Heart right ventricle (tissue), 16 donors: Measurements from ENCODE around the gene SHISA6. TPM values are rescaled to one million over a fixed set of nuclear protein-coding genes. Genes with fewer than 3 reads are reported as not detected.

ENCODE experiments used
- ATAC-seq, 8 donors: fragments of 200-7000 bp; cut with Tn5 transposase; one replicate each; pipeline ENCODE4 v1.9.1; 2020; ENCODE audit warnings: mild to moderate bottlenecking in 8 of 8, moderate library complexity in 8 of 8, moderate number of reproducible peaks in 1 of 8
- DNase-seq, 2 donors: peaks; one replicate each; pipeline ENCODE4 v3.0.0-alpha.2; 2020
- H3K27ac ChIP-seq, 10 donors: fragments of 200-600 bp; sonication (generic) in 2 of 10; one replicate each; pipeline versions ENCODE4 v1.5.0 to v1.8.0; 2020 to 2022; ENCODE audit warnings: mild to moderate bottlenecking in 3 of 10
- H3K27me3 ChIP-seq, 7 donors: fragments of 200-600 bp; one replicate each; pipeline ENCODE4 v1.8.0; 2021 to 2022; ENCODE audit warnings: mild to moderate bottlenecking in 2 of 7
- H3K36me3 ChIP-seq, 9 donors: fragments of 200-600 bp; sonication (generic) in 1 of 9; one replicate each; pipeline versions ENCODE4 v1.5.0 to v1.8.0; 2020 to 2022; ENCODE audit warnings: mild to moderate bottlenecking in 2 of 9
- H3K4me1 ChIP-seq, 9 donors: fragments of 200-600 bp; sonication (generic) in 1 of 9; one replicate each; pipeline versions ENCODE4 v1.5.0 to v1.8.0; 2020 to 2022; ENCODE audit warnings: mild to moderate bottlenecking in 4 of 9
- H3K4me3 ChIP-seq, 10 donors: fragments of 200-600 bp; sonication (generic) in 2 of 10; one replicate each; pipeline versions ENCODE4 v1.5.0 to v1.8.0; 2020 to 2022; ENCODE audit warnings: mild to moderate bottlenecking in 7 of 10, moderate library complexity in 2 of 10
- H3K9me3 ChIP-seq, 11 donors: fragments of 200-600 bp in 10 of 11; sonication (generic) in 2 of 11; one replicate each; pipeline versions ENCODE4 v1.5.0 to v1.8.0; 2013 to 2022; ENCODE audit warnings: mild to moderate bottlenecking in 2 of 11, control low read depth in 1 of 11, moderate library complexity in 1 of 11
- WGBS, 2 donors: extraction: QIAGEN DNeasy Blood & Tissue Kit; methylation state at CpG; one replicate each; pipeline ENCODE4 v1.1.7; 2013; ENCODE audit warnings: inconsistent platforms in 1 of 2; 5-methylcytosine and 5-hydroxymethylcytosine counted together
- intact Hi-C, 10 donors: fragments of 100-400 bp; cut with DNase I; formaldehyde crosslinking; loops; one replicate each; pipeline versions ENCODE4 v1.11.1 to v1.14.2; 2022
- polyA plus RNA-seq, 2 donors: library from polyadenylated mRNA; stranded (reverse); fragments of 200-250 nt; gene quantifications; one replicate each; pipeline ENCODE4 v1.2.3, GENCODE V29; 2013
- total RNA-seq, 10 donors: library from RNA; stranded (reverse); fragmentation: NEBNext Ultra II Directional in 3 of 10; extraction: Animal tissue kit (Norgen Biotek cat#: 25700) in 3 of 10; gene quantifications; one replicate each; pipeline versions ENCODE4 v1.2.1 to v1.2.4, GENCODE V29; 2021 to 2023
- TF ChIP-seq, protein P1 (sequence below), 9 donors: fragments of 200-600 bp; sonication (generic) in 2 of 9; IDR thresholded peaks; one replicate each; pipeline versions ENCODE4 v1.5.0 to v1.8.0; 2021 to 2022; ENCODE audit warnings: antibody characterized with exemption in 9 of 9, mild to moderate bottlenecking in 5 of 9, moderate library complexity in 1 of 9
- donor health status: Arrhythmogenic right ventricular cardiomyopathy.
- donor health status: ischemic (EF 13 %, LVEDD 7.1; RV severe dilation, severe dysfunction).
- donor health status: healthy with polysubstance abuse.
- donor health status: DM: no; HTN: yes; CAD: no.
- donor health status: DM: no; HTN: no; CAD: no.
- donor health status: ischemic (EF 25% LVEDD 6.9; RV normal size, moderate dysfunction).
- donor health status: ischemic (EF 25% LVEDD 5.7; RV mildly dilated, moderate dysfunction).
- donor health status: healthy.
- donor health status: DM: yes; HTN: yes; CAD: no.
- donor health status: Ischemic cardiomyopathy.
- donor health status: ischemic (EF 35%, LVEDD 5.7; RV mildly dilated, moderate dysfunction).
- donor health status: nonischemic (EF 11% LVEDD 7.7; RV severe dilation, severe dysfunction).
- donor health status: DM: yes; HTN: yes; CAD: no.
- donor health status: PGD.
- donor health status: ischemic (EF 29% LVEDD 5.4; RV normal size, mild dysfunction).
- donor health status: nonischemic (EF 23%, LVEDD 6.1; RV moderate dilation, normal function).

SHISA6 gene
- total and polyA plus RNA-seq, 12 donors, result 0.06 to 0.66 (median 0.23) TPM

DNA sequence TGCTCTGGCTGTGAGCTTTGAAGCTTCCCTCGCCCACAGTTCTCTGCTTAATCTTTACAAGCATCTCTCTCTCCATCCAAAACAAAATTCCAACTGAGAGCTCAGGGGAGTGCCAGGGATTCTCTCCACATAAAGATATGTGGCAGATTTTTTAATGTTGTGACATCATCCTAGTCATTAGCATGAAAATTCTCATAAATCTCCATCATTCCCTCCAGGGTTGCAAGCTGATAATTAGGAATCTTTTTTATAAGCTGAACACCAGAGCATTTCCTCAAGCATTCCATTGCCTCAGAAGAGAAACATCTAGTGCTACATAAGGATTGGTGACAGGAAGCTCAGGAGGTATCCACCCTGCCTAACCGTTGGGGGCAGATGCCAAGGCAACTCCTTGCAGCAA, 274.9 kb downstream of the SHISA6 start:
- peaks cover 0 to 20% (median 0%) of the 10 kb centered on the region in 7 donors for H3K27me3 ChIP-seq
- H3K4me1 ChIP-seq, result no peaks in the 10 kb centered on the region
- TF ChIP-seq, protein P1, sequence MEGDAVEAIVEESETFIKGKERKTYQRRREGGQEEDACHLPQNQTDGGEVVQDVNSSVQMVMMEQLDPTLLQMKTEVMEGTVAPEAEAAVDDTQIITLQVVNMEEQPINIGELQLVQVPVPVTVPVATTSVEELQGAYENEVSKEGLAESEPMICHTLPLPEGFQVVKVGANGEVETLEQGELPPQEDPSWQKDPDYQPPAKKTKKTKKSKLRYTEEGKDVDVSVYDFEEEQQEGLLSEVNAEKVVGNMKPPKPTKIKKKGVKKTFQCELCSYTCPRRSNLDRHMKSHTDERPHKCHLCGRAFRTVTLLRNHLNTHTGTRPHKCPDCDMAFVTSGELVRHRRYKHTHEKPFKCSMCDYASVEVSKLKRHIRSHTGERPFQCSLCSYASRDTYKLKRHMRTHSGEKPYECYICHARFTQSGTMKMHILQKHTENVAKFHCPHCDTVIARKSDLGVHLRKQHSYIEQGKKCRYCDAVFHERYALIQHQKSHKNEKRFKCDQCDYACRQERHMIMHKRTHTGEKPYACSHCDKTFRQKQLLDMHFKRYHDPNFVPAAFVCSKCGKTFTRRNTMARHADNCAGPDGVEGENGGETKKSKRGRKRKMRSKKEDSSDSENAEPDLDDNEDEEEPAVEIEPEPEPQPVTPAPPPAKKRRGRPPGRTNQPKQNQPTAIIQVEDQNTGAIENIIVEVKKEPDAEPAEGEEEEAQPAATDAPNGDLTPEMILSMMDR (IDR thresholded peaks at IDR 0.05), result no peak
- no peak overlapping the region for H3K27ac ChIP-seq
- intact Hi-C loops, result loop anchor here in 1 of 10 donors (10.0 kb wide), 1 partner anchor 61 kb away; no protein-coding TSS in a partner anchor
- H3K36me3 ChIP-seq, result no peaks in the 10 kb centered on the region
- DNase-seq (no peak), ATAC-seq (no peak)
- H3K4me3 ChIP-seq, result no peak overlapping the region
- no peaks in the 10 kb centered on the region for H3K9me3 ChIP-seq
- WGBS, 2 donors, result 43 to 59% methylated on average over 2 of the region's 2 CpGs

DNA sequence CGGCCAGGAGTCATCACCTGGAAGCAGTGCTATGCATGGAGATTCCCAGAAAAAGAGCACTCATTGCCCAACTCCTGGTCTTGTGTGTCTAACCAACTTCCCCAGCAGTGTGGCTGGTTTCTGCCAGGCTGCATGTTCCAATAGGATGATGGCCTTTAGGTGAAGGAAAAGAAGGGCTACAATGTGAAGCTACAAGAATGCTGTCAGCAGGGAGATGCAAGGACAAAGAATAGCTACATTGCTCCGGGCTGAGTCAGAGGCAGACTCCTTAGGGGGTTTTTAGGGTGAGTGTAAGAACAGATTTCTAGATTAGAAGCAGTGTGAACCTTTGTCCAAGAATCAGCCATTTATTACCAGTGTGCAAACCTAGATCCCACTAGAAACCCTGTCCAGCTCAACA, 294.2 kb downstream of the SHISA6 start:
- intact Hi-C loops, result no loop called here
- H3K27ac ChIP-seq, result no peak overlapping the region
- TF ChIP-seq, protein P1 (IDR thresholded peaks at IDR 0.05), result no peak
- H3K27me3 ChIP-seq, result peaks cover 0 to 6% (median 0%) of the 10 kb centered on the region in 7 donors
- H3K9me3 ChIP-seq, result peaks cover 0 to 9% (median 0%) of the 10 kb centered on the region in 11 donors
- no peak overlapping the region for H3K4me3 ChIP-seq
- H3K4me1 ChIP-seq, result no peaks in the 10 kb centered on the region
- WGBS, 2 donors, result 72 to 77% methylated on average over 2 of the region's 2 CpGs
- ATAC-seq (no peak), DNase-seq (no peak)
- H3K36me3 ChIP-seq, result no peaks in the 10 kb centered on the region

DNA sequence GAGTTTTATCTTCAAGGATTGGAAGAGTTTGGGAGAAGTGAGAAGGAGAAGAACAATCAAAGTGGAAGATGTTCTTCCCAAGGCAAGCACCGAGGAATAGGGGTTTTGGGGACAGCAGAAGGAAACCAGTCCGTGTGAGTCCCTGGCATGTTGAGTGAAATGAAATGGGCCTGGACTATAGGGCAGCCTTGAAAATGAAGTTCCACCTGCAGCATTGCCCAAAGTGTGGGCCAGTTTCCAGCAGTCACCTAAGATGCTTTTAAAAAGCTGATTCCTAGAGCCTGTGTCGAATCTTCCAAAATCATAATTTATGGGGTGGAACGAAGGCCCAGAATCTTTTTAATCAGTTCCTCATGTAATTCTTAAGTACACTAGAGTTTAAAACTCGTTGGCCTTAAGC, 297.4 kb downstream of the SHISA6 start:
- Histone ChIP-seq H3K4me1 (no peaks in the 10 kb centered on the region), H3K27me3 (peaks cover 0 to 6% (median 0%) of the 10 kb centered on the region in 7 donors), H3K9me3 (peaks cover 0 to 40% (median 19%) of the 10 kb centered on the region in 11 donors), H3K36me3 (no peaks in the 10 kb centered on the region), H3K4me3 (no peak overlapping the region), H3K27ac (no peak overlapping the region)
- DNase-seq, result no peak
- ATAC-seq, result no peak
- TF ChIP-seq, protein P1 (IDR thresholded peaks at IDR 0.05), result no peak
- 80 to 84% methylated on average over 5 of the region's 5 CpGs for WGBS, 2 donors
- intact Hi-C loops, result no loop called here

DNA sequence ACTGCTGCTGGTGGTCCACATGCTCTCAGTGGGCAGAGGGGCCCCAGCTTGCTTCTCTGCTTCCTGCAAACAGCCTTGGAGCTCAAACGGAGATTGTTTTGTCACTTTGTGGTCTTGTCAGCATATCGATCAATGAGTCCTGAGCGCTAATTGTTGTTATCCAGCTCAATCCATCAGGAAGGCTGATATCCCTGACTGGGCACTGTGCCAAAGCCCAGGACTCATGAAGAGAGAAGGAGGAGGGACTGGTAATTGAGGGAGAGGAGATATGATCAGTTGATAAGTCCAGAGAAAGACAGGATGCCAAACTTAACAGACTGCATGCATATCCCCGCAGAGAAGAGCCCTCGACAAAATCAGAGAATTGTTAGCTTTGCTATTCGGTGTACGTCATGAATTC, 298.6 kb downstream of the SHISA6 start:
- Histone ChIP-seq H3K4me1 (no peaks in the 10 kb centered on the region), H3K9me3 (peaks cover 0 to 44% (median 19%) of the 10 kb centered on the region in 11 donors), H3K36me3 (no peaks in the 10 kb centered on the region), H3K4me3 (no peak overlapping the region), H3K27ac (no peak overlapping the region), H3K27me3 (peaks cover 0 to 6% (median 0%) of the 10 kb centered on the region in 7 donors)
- intact Hi-C loops, result no loop called here
- WGBS, 2 donors, result 51 to 53% methylated on average over 7 of the region's 7 CpGs
- TF ChIP-seq, protein P1 (IDR thresholded peaks at IDR 0.05), result no peak
- ATAC-seq, result no peak
- DNase-seq, result no peak
